Suprapubic skin (tissue), 4 donors: ENCODE results near the gene COMMD1. TPM values are rescaled to one million over a fixed set of nuclear protein-coding genes. Genes with fewer than 3 reads are reported as not detected.

ENCODE experiments used
- DNase-seq, 2 donors: peaks; one replicate each; pipeline ENCODE4 v3.0.0-alpha.2; 2019; ENCODE audit warnings: low spot score in 2 of 2
- H3K27ac ChIP-seq: fragments of 200-600 bp; sonication (generic); one replicate; pipeline ENCODE4 v1.5.1; 2019
- H3K27me3 ChIP-seq: fragments of 200-600 bp; sonication (generic); one replicate; pipeline ENCODE4 v1.5.1; 2019
- H3K36me3 ChIP-seq: fragments of 200-600 bp; sonication (generic); one replicate; pipeline ENCODE4 v1.5.1; 2019
- H3K4me1 ChIP-seq: fragments of 200-600 bp; sonication (generic); one replicate; pipeline ENCODE4 v1.5.1; 2019
- H3K4me3 ChIP-seq: fragments of 200-600 bp; sonication (generic); one replicate; pipeline ENCODE4 v1.5.1; 2019; ENCODE audit warnings: mild to moderate bottlenecking
- H3K9me3 ChIP-seq: fragments of 200-600 bp; sonication (generic); one replicate; pipeline ENCODE4 v1.5.1; 2019
- CTCF ChIP-seq, 2 donors: fragments of 200-600 bp in 1 of 2; fragments of 450-650 bp in 1 of 2; sonication (generic) in 1 of 2; IDR thresholded peaks; one replicate each; pipeline ENCODE4 v1.5.1; 2016 to 2019; ENCODE audit warnings: antibody characterized with exemption in 2 of 2, mild to moderate bottlenecking in 1 of 2, moderate library complexity in 1 of 2
- EP300 ChIP-seq: sonication (generic); formaldehyde crosslinking; IDR thresholded peaks from one replicate; pipeline ENCODE4 v1.6.1; 2017; ENCODE audit warnings: antibody characterized with exemption
- POLR2A ChIP-seq, 2 donors: fragments of 450-650 bp; IDR thresholded peaks; one replicate each; pipeline ENCODE4 v1.6.1; 2017; ENCODE audit warnings: antibody characterized with exemption in 2 of 2, mild to moderate bottlenecking in 2 of 2, moderate library complexity in 2 of 2
- POLR2AphosphoS5 ChIP-seq, 3 donors: sonication (generic); formaldehyde crosslinking; IDR thresholded peaks; one replicate each; pipeline ENCODE4 v1.6.1; 2017; ENCODE audit warnings: antibody characterized with exemption in 3 of 3
- WGBS: methylation state at CpG from one replicate; pipeline ENCODE4 v1.1.5; 2018; 5-methylcytosine and 5-hydroxymethylcytosine counted together
- total RNA-seq, 4 donors: library from RNA; depleted of rRNA; stranded (reverse); fragments of >200 nt; gene quantifications; one replicate each; pipeline ENCODE4 v1.1.0, GENCODE V29; 2016

Gene COMMD1
- total RNA-seq, 4 donors from 2014 or later: 45.6 to 64.3 (median 57.7) TPM

GRCh38 chr2:62055724-62056336, 150.4 kb downstream of the COMMD1 start:
- Histone ChIP-seq H3K9me3 (no peaks in the 10 kb centered on the region), H3K4me3 (no peak overlapping the region), H3K27me3 (no peaks in the 10 kb centered on the region), H3K36me3 (no peaks in the 10 kb centered on the region), H3K27ac (no peak overlapping the region), H3K4me1 (no peaks in the 10 kb centered on the region)
- TF ChIP-seq POLR2AphosphoS5 (IDR thresholded peaks at IDR 0.05) (no peak), EP300 (no peak), POLR2A (IDR thresholded peaks at IDR 0.05) (no peak), CTCF (IDR thresholded peaks at IDR 0.05) (no peak)
- no peak for DNase-seq
- 83% methylated on average over 3 of the region's 3 CpGs for WGBS

GRCh38 chr2:62056341-62056740, 150.9 kb downstream of the COMMD1 start:
- Histone ChIP-seq H3K9me3 (no peaks in the 10 kb centered on the region), H3K27me3 (no peaks in the 10 kb centered on the region), H3K27ac (no peak overlapping the region), H3K36me3 (no peaks in the 10 kb centered on the region), H3K4me3 (no peak overlapping the region), H3K4me1 (no peaks in the 10 kb centered on the region)
- 69% methylated on average over 5 of the region's 5 CpGs for WGBS
- TF ChIP-seq EP300 (no peak), CTCF (IDR thresholded peaks at IDR 0.05) (no peak), POLR2A (IDR thresholded peaks at IDR 0.05) (no peak), POLR2AphosphoS5 (IDR thresholded peaks at IDR 0.05) (no peak)
- no peak for DNase-seq

- Histone ChIP-seq H3K27me3 (no peaks in the 10 kb centered on the region), H3K9me3 (no peaks in the 10 kb centered on the region), H3K27ac (no peak overlapping the region), H3K36me3 (no peaks in the 10 kb centered on the region), H3K4me1 (no peaks in the 10 kb centered on the region), H3K4me3 (no peak overlapping the region)
- TF ChIP-seq POLR2AphosphoS5 (IDR thresholded peaks at IDR 0.05) (no peak), CTCF (IDR thresholded peaks at IDR 0.05) (no peak), POLR2A (IDR thresholded peaks at IDR 0.05) (no peak), EP300 (no peak)
- DNase-seq: no peak
These were observed 159.8 kb downstream of the COMMD1 start for GRCh38 chr2:62065243-62065642.

GRCh38 chr2:62071126-62071598, 165.7 kb downstream of the COMMD1 start:
- Histone ChIP-seq H3K36me3 (peaks cover 4% of the 10 kb centered on the region), H3K27me3 (no peaks in the 10 kb centered on the region), H3K9me3 (peaks cover 6% of the 10 kb centered on the region), H3K4me1 (no peaks in the 10 kb centered on the region), H3K27ac (no peak overlapping the region), H3K4me3 (no peak overlapping the region)
- no peak for TF ChIP-seq EP300
- TF ChIP-seq POLR2A (IDR thresholded peaks at IDR 0.05): no peak
- no peak for TF ChIP-seq POLR2AphosphoS5 (IDR thresholded peaks at IDR 0.05)
- no peak for TF ChIP-seq CTCF (IDR thresholded peaks at IDR 0.05)
- WGBS: 62% methylated on average over 6 of the region's 6 CpGs
- DNase-seq: no peak

- H3K4me1 ChIP-seq: no peaks in the 10 kb centered on the region
- DNase-seq: no peak
- no peak overlapping the region for H3K4me3 ChIP-seq
- 95% methylated on average over 7 of the region's 7 CpGs for WGBS
- no peak overlapping the region for H3K27ac ChIP-seq
- peaks cover 4% of the 10 kb centered on the region for H3K36me3 ChIP-seq
- TF ChIP-seq POLR2A (IDR thresholded peaks at IDR 0.05) (no peak), POLR2AphosphoS5 (IDR thresholded peaks at IDR 0.05) (no peak), EP300 (no peak), CTCF (IDR thresholded peaks at IDR 0.05) (no peak)
- H3K27me3 ChIP-seq: no peaks in the 10 kb centered on the region
- peaks cover 6% of the 10 kb centered on the region for H3K9me3 ChIP-seq
These were observed 166.5 kb downstream of the COMMD1 start for GRCh38 chr2:62071760-62072680.
